ENCODE measurements around the gene SLC51B.

DNA sequence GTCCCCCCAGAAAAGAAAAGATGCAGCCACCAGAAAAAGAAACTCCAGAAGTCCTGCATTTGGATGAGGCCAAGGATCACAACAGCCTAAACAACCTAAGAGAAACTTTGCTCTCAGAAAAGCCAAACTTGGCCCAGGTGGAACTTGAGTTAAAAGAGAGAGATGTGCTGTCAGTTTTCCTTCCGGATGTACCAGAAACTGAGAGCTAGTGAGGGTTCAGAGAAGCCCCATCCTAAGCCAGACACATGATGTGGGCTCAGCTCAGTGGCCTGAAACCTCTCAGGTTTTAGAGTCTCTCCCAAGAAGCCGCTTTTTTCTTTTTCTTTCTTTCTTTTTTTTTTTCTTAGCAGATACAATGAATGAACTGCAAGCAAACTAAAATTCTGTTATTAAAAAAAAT, 7.8 kb downstream of the SLC51B start:
- TF ChIP-seq CTCF (IDR thresholded peaks at IDR 0.05): no peak
- no peak for TF ChIP-seq TCF12 (IDR thresholded peaks at IDR 0.05)
- TF ChIP-seq ZBTB33 (IDR thresholded peaks at IDR 0.05; ENCODE audit: borderline replicate concordance, low read depth): no peak
- TF ChIP-seq FOXJ3 (CRISPR knock-in tag; IDR thresholded peaks at IDR 0.05): no peak
- TF ChIP-seq SIN3A (IDR thresholded peaks at IDR 0.05; ENCODE audit: borderline replicate concordance, low read depth, low read length): no peak
- TF ChIP-seq IRF3 (IDR thresholded peaks at IDR 0.05; ENCODE audit: low read depth, low read length): no peak
- TF ChIP-seq EP300 (IDR thresholded peaks at IDR 0.05; ENCODE audit: borderline replicate concordance in 1 of 2, low read depth in 1 of 2, low read length in 1 of 2): no peak
- TF ChIP-seq POLR2AphosphoS5 (IDR thresholded peaks at IDR 0.05; ENCODE audit: low read depth, low read length): no peak
- TF ChIP-seq ELF1 (IDR thresholded peaks at IDR 0.05): no peak
- TF ChIP-seq MAX (IDR thresholded peaks at IDR 0.05; ENCODE audit: low read depth): no peak
- TF ChIP-seq FOXM1 (IDR thresholded peaks at IDR 0.05; ENCODE audit: low read depth): no peak
- TF ChIP-seq TEAD4 (IDR thresholded peaks at IDR 0.05; ENCODE audit: borderline replicate concordance, insufficient read depth): no peak
- TF ChIP-seq RAD21 (IDR thresholded peaks at IDR 0.05; ENCODE audit: low read length): no peak

All from SK-N-SH (cell line).